ENCODE results near the gene FBXW7. TPM values are rescaled to one million over a fixed set of nuclear protein-coding genes. Genes with fewer than 3 reads are reported as not detected.

The FBXW7 gene
- polyA plus RNA-seq, 1 donor from 2014 or later, result 55.7 TPM

DNA sequence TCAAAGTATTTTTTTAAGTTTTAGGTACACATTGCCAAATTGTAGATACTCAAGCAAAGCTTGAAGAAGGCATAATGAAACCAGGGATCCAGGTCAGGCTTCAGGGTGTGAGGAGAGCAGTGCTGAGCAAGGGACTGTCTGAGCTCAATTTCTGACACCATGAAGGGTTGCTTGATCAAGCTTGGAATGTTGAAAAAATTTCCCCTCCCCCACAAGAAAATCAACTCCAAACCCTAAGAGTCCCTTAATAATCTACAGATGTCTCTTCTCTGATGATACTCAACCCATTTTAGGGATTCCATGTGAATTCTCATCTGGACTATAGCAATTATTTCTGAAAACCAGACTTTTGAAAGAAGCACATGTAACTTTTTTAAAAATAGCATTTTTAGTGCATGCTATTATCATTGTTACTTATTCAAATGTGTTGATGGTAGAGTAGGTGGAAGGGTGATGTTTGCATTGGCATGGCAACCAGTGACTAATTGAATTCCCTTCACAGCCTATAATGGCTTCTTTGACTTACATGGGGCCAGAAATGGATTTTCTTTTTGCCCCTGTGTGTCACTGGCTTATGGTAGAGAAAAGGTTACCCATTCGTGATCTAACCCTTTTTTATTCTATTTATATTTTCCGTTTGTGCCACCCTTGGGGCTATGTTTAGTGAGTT lies 252.0 kb downstream of the FBXW7 start:
- Histone ChIP-seq H3K27me3 (ENCODE audit: insufficient read depth, low read depth, low read length) (no peaks in the 10 kb centered on the region), H4K20me1 (ENCODE audit: insufficient read depth) (no peaks in the 10 kb centered on the region), H3K4me2 (ENCODE audit: low read length) (no peak overlapping the region), H3K9me2 (ENCODE audit: insufficient read depth, low read length) (no peaks in the 10 kb centered on the region), H3K9ac (ENCODE audit: low read length) (no peak overlapping the region), H3K27ac (ENCODE audit: low read length) (no peak overlapping the region), H3K9me3 (ENCODE audit: low read length) (no peaks in the 10 kb centered on the region), H3K4me3 (ENCODE audit: low read length) (no peak overlapping the region), H3K79me2 (replicated peaks; ENCODE audit: insufficient read depth, low read length) (no peaks in the 10 kb centered on the region), H3F3A (ENCODE audit: insufficient read depth, low read length, poor library complexity, severe bottlenecking) (no peaks in the 10 kb centered on the region), H2AFZ (ENCODE audit: low read depth, low read length) (no peak overlapping the region), H3K36me3 (ENCODE audit: insufficient read depth, low read length) (no peaks in the 10 kb centered on the region)
- TF ChIP-seq RAD21 (conservative IDR thresholded peaks at IDR 0.05) (no peak), TAF1 (IDR thresholded peaks at IDR 0.05; ENCODE audit: low read depth) (no peak), EP300 (conservative IDR thresholded peaks at IDR 0.05; ENCODE audit: poor library complexity, severe bottlenecking) (no peak), POLR2AphosphoS5 (IDR thresholded peaks at IDR 0.05) (no peak), MXI1 (conservative IDR thresholded peaks at IDR 0.05; ENCODE audit: poor library complexity, severe bottlenecking) (no peak), EZH2 (IDR thresholded peaks at IDR 0.05; ENCODE audit: borderline replicate concordance, insufficient read depth, low read length, poor library complexity, severe bottlenecking) (no peak), SMC3 (conservative IDR thresholded peaks at IDR 0.05; ENCODE audit: poor library complexity) (no peak)
- TF ChIP-seq, protein P1, sequence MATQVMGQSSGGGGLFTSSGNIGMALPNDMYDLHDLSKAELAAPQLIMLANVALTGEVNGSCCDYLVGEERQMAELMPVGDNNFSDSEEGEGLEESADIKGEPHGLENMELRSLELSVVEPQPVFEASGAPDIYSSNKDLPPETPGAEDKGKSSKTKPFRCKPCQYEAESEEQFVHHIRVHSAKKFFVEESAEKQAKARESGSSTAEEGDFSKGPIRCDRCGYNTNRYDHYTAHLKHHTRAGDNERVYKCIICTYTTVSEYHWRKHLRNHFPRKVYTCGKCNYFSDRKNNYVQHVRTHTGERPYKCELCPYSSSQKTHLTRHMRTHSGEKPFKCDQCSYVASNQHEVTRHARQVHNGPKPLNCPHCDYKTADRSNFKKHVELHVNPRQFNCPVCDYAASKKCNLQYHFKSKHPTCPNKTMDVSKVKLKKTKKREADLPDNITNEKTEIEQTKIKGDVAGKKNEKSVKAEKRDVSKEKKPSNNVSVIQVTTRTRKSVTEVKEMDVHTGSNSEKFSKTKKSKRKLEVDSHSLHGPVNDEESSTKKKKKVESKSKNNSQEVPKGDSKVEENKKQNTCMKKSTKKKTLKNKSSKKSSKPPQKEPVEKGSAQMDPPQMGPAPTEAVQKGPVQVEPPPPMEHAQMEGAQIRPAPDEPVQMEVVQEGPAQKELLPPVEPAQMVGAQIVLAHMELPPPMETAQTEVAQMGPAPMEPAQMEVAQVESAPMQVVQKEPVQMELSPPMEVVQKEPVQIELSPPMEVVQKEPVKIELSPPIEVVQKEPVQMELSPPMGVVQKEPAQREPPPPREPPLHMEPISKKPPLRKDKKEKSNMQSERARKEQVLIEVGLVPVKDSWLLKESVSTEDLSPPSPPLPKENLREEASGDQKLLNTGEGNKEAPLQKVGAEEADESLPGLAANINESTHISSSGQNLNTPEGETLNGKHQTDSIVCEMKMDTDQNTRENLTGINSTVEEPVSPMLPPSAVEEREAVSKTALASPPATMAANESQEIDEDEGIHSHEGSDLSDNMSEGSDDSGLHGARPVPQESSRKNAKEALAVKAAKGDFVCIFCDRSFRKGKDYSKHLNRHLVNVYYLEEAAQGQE (IDR thresholded peaks at IDR 0.05; ENCODE audit: borderline replicate concordance), result no peak
- TF ChIP-seq, protein P2, sequence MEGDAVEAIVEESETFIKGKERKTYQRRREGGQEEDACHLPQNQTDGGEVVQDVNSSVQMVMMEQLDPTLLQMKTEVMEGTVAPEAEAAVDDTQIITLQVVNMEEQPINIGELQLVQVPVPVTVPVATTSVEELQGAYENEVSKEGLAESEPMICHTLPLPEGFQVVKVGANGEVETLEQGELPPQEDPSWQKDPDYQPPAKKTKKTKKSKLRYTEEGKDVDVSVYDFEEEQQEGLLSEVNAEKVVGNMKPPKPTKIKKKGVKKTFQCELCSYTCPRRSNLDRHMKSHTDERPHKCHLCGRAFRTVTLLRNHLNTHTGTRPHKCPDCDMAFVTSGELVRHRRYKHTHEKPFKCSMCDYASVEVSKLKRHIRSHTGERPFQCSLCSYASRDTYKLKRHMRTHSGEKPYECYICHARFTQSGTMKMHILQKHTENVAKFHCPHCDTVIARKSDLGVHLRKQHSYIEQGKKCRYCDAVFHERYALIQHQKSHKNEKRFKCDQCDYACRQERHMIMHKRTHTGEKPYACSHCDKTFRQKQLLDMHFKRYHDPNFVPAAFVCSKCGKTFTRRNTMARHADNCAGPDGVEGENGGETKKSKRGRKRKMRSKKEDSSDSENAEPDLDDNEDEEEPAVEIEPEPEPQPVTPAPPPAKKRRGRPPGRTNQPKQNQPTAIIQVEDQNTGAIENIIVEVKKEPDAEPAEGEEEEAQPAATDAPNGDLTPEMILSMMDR (IDR thresholded peaks at IDR 0.05; ENCODE audit: poor library complexity, severe bottlenecking), result no peak

DNA sequence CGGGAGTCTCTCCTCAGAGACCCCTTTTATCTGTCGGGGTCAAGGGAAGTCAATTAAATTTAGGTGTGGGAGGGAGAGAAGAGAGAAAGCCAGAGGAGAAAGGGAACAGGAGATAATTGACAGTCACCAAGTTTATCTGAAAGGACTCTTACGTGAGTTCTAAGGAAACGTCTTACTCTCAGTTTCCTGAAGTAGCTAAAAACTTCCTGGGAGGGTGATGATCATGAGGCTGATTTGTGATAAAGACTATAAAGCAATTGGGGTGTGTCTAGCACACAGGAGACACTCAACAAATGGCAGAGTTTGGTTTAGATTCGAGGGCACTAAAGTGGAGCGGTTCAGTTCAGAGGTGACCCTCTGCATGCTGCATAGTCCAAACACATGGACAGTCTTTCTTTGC lies 254.1 kb downstream of the FBXW7 start:
- TF ChIP-seq POLR2AphosphoS5 (IDR thresholded peaks at IDR 0.05) (no peak), TAF1 (IDR thresholded peaks at IDR 0.05; ENCODE audit: low read depth) (no peak), EP300 (conservative IDR thresholded peaks at IDR 0.05; ENCODE audit: poor library complexity, severe bottlenecking) (no peak), RAD21 (conservative IDR thresholded peaks at IDR 0.05) (no peak), SMC3 (conservative IDR thresholded peaks at IDR 0.05; ENCODE audit: poor library complexity) (no peak), EZH2 (IDR thresholded peaks at IDR 0.05; ENCODE audit: borderline replicate concordance, insufficient read depth, low read length, poor library complexity, severe bottlenecking) (no peak), MXI1 (conservative IDR thresholded peaks at IDR 0.05; ENCODE audit: poor library complexity, severe bottlenecking) (no peak)
- TF ChIP-seq, protein P1 (IDR thresholded peaks at IDR 0.05; ENCODE audit: borderline replicate concordance), result no peak
- TF ChIP-seq, protein P2 (IDR thresholded peaks at IDR 0.05; ENCODE audit: poor library complexity, severe bottlenecking), result no peak
- H3K4me3 ChIP-seq (ENCODE audit: low read length), result no peak overlapping the region
- H3F3A ChIP-seq (ENCODE audit: insufficient read depth, low read length, poor library complexity, severe bottlenecking), result no peaks in the 10 kb centered on the region
- no peaks in the 10 kb centered on the region for H4K20me1 ChIP-seq (ENCODE audit: insufficient read depth)
- H3K9ac ChIP-seq (ENCODE audit: low read length), result no peak overlapping the region
- no peak overlapping the region for H2AFZ ChIP-seq (ENCODE audit: low read depth, low read length)
- no peaks in the 10 kb centered on the region for H3K27me3 ChIP-seq (ENCODE audit: insufficient read depth, low read depth, low read length)
- H3K36me3 ChIP-seq (ENCODE audit: insufficient read depth, low read length), result no peaks in the 10 kb centered on the region
- no peak overlapping the region for H3K27ac ChIP-seq (ENCODE audit: low read length)
- H3K4me2 ChIP-seq (ENCODE audit: low read length), result no peak overlapping the region
- no peaks in the 10 kb centered on the region for H3K9me2 ChIP-seq (ENCODE audit: insufficient read depth, low read length)
- H3K79me2 ChIP-seq (replicated peaks; ENCODE audit: insufficient read depth, low read length), result no peaks in the 10 kb centered on the region
- no peaks in the 10 kb centered on the region for H3K9me3 ChIP-seq (ENCODE audit: low read length)

All from neural cell (in vitro differentiated cells).